ENCODE measurements around the gene IL1B.

Gene IL1B

GRCh38 chr2:112836695-112837117, at the start of gene IL1B:
Gene IL1B (minus strand): TSS chr2:112836779. CDS start chr2:112836229, 550 bp downstream.
- no peak for DNase-seq (ENCODE audit: low read depth in 2 of 3, low spot score in 1 of 3)

GRCh38 chr2:112886291-112886690, 49.7 kb upstream of the IL1B start:
- DNase-seq (ENCODE audit: low read depth in 2 of 3, low spot score in 1 of 3), result no peak

- DNase-seq (ENCODE audit: low read depth in 2 of 3, low spot score in 1 of 3), result no peak
These were observed 48.9 kb upstream of the IL1B start for GRCh38 chr2:112885506-112885902.

- peak; percentile 61 to 79 (median 65) for DNase-seq (ENCODE audit: low read depth in 2 of 3, low spot score in 1 of 3)
These were observed 48.4 kb upstream of the IL1B start for GRCh38 chr2:112884869-112885505.

- DNase-seq (ENCODE audit: low read depth in 2 of 3, low spot score in 1 of 3), result no peak
These were observed 47.1 kb upstream of the IL1B start for GRCh38 chr2:112883669-112884068.

- peak in 2 of 3 donors; percentile 25 to 30 for DNase-seq (ENCODE audit: low read depth in 2 of 3, low spot score in 1 of 3)
These were observed 44.8 kb upstream of the IL1B start for GRCh38 chr2:112881217-112881985.

- no peak for DNase-seq (ENCODE audit: low read depth in 2 of 3, low spot score in 1 of 3)
These were observed 44.1 kb upstream of the IL1B start for GRCh38 chr2:112880696-112881095.

GRCh38 chr2:112880091-112880531, 43.5 kb upstream of the IL1B start:
- DNase-seq (ENCODE audit: low read depth in 2 of 3, low spot score in 1 of 3), result no peak

- DNase-seq (ENCODE audit: low read depth in 2 of 3, low spot score in 1 of 3), result no peak
These were observed 43.0 kb upstream of the IL1B start for GRCh38 chr2:112879491-112880041.

GRCh38 chr2:112877423-112877822, 40.8 kb upstream of the IL1B start:
- no peak for DNase-seq (ENCODE audit: low read depth in 2 of 3, low spot score in 1 of 3)

GRCh38 chr2:112876971-112877361, 40.4 kb upstream of the IL1B start:
- DNase-seq (ENCODE audit: low read depth in 2 of 3, low spot score in 1 of 3), result no peak

- no peak for DNase-seq (ENCODE audit: low read depth in 2 of 3, low spot score in 1 of 3)
These were observed 39.8 kb upstream of the IL1B start for GRCh38 chr2:112876257-112876970.

GRCh38 chr2:112870841-112871835, 34.6 kb upstream of the IL1B start:
- DNase-seq (ENCODE audit: low read depth in 2 of 3, low spot score in 1 of 3), result no peak

GRCh38 chr2:112869258-112869842, 32.8 kb upstream of the IL1B start:
- DNase-seq (ENCODE audit: low read depth in 2 of 3, low spot score in 1 of 3), result peak in 1 of 3 donors; percentile 6

- no peak for DNase-seq (ENCODE audit: low read depth in 2 of 3, low spot score in 1 of 3)
These were observed 31.4 kb upstream of the IL1B start for GRCh38 chr2:112867701-112868631.

- no peak for DNase-seq (ENCODE audit: low read depth in 2 of 3, low spot score in 1 of 3)
These were observed 29.7 kb upstream of the IL1B start for GRCh38 chr2:112866128-112866835.

GRCh38 chr2:112864072-112864471, 27.5 kb upstream of the IL1B start:
- DNase-seq (ENCODE audit: low read depth in 2 of 3, low spot score in 1 of 3), result no peak
